Esophagus squamous epithelium (tissue), 5 donors: Measurements from ENCODE around the gene PHKB. TPM values are rescaled to one million over a fixed set of nuclear protein-coding genes. Genes with fewer than 3 reads are reported as not detected.

Experiments used
- DNase-seq: peaks from one replicate; lab custom pipeline; 2025; lab: John Stamatoyannopoulos, UW
- H3K27ac ChIP-seq, 4 donors: fragments of 200-600 bp; sonication (generic); one replicate each; pipeline ENCODE4 v1.5.1; 2016 to 2019; ENCODE audit warnings: mild to moderate bottlenecking in 1 of 4
- H3K27me3 ChIP-seq, 4 donors: fragments of 200-600 bp; sonication (generic); 1 replicate in 3 of 4; 2 replicates in 1 of 4; pipeline versions ENCODE4 v1.5.1 to v1.6.0; 2017 to 2021; ENCODE audit warnings: antibody characterized with exemption in 1 of 4
- H3K36me3 ChIP-seq, 3 donors: fragments of 200-600 bp; sonication (generic); one replicate each; pipeline ENCODE4 v1.5.1; 2016 to 2019
- H3K4me1 ChIP-seq, 3 donors: fragments of 200-600 bp; sonication (generic); one replicate each; pipeline ENCODE4 v1.5.1; 2017 to 2019
- H3K4me3 ChIP-seq, 4 donors: fragments of 200-600 bp; sonication (generic); 1 replicate in 3 of 4; 2 replicates in 1 of 4; pipeline ENCODE4 v1.5.1; 2016 to 2019; ENCODE audit warnings: mild to moderate bottlenecking in 2 of 4, moderate library complexity in 1 of 4
- H3K9me3 ChIP-seq, 3 donors: fragments of 200-600 bp; sonication (generic); one replicate each; pipeline ENCODE4 v1.5.1; 2016 to 2019
- CTCF ChIP-seq, 6 experiments: fragments of 450-650 bp in 4 of 6; fragments of 200-600 bp in 2 of 6; sonication (generic) in 2 of 6; IDR thresholded peaks; one replicate each; pipeline ENCODE4 v1.5.1; 2016 to 2019; ENCODE audit warnings: antibody characterized with exemption in 6 of 6, mild to moderate bottlenecking in 4 of 6, moderate library complexity in 4 of 6
- POLR2A ChIP-seq, 4 donors: fragments of 450-650 bp; IDR thresholded peaks; one replicate each; pipeline ENCODE4 v1.6.1; 2017; ENCODE audit warnings: antibody characterized with exemption in 4 of 4, mild to moderate bottlenecking in 4 of 4, moderate library complexity in 3 of 4
- WGBS, 2 donors: methylation state at CpG; one replicate each; pipeline ENCODE4 v1.1.5; 2018; 5-methylcytosine and 5-hydroxymethylcytosine counted together
- intact Hi-C: fragments of 100-400 bp; cut with DNase I; formaldehyde crosslinking; loops from one replicate; pipeline ENCODE4 v1.15.0; 2022
- total RNA-seq, 4 donors: library from RNA; depleted of rRNA; stranded (reverse); fragments of >200 nt; gene quantifications; one replicate each; pipeline ENCODE4 v1.1.0, GENCODE V29; 2016
- donor health status: DM: yes; HTN: yes; CAD: no.

PHKB gene
- total RNA-seq, 4 donors from 2014 or later = 39.0 to 81.3 (median 53.8) TPM

- Histone ChIP-seq H3K9me3 (no peaks in the 10 kb centered on the region), H3K4me1 (no peaks in the 10 kb centered on the region), H3K27ac (no peak overlapping the region), H3K4me3 (no peak overlapping the region), H3K27me3 (no peaks in the 10 kb centered on the region), H3K36me3 (peaks cover 0 to 73% (median 13%) of the 10 kb centered on the region in 3 donors)
- DNase-seq = no peak
- 79 to 83% methylated on average over 3 of the region's 3 CpGs for WGBS, 2 donors
- TF ChIP-seq CTCF (IDR thresholded peaks at IDR 0.05) (no peak), POLR2A (IDR thresholded peaks at IDR 0.05) (no peak)
- intact Hi-C loops = no loop called here
Observed at GRCh38 chr16:47697826-47698225, 236.7 kb downstream of the PHKB start.

- no peaks in the 10 kb centered on the region for H3K9me3 ChIP-seq
- H3K27me3 ChIP-seq = no peaks in the 10 kb centered on the region
- no peak overlapping the region for H3K4me3 ChIP-seq
- intact Hi-C loops = no loop called here
- TF ChIP-seq CTCF (IDR thresholded peaks at IDR 0.05) = no peak
- TF ChIP-seq POLR2A (IDR thresholded peaks at IDR 0.05) = no peak
- H3K36me3 ChIP-seq = peaks cover 0 to 60% (median 13%) of the 10 kb centered on the region in 3 donors
- WGBS, 2 donors = 68 to 82% methylated on average over 5 of the region's 5 CpGs
- no peaks in the 10 kb centered on the region for H3K4me1 ChIP-seq
- H3K27ac ChIP-seq = no peak overlapping the region
- DNase-seq = no peak
Observed at GRCh38 chr16:47699106-47699505, 238.0 kb downstream of the PHKB start.

- intact Hi-C loops = no loop called here
- no peaks in the 10 kb centered on the region for H3K4me1 ChIP-seq
- H3K4me3 ChIP-seq = no peak overlapping the region
- peaks cover 0 to 41% (median 13%) of the 10 kb centered on the region in 3 donors for H3K36me3 ChIP-seq
- DNase-seq = no peak
- H3K9me3 ChIP-seq = no peaks in the 10 kb centered on the region
- TF ChIP-seq POLR2A (IDR thresholded peaks at IDR 0.05) (no peak), CTCF (IDR thresholded peaks at IDR 0.05) (no peak)
- no peak overlapping the region for H3K27ac ChIP-seq
- no peaks in the 10 kb centered on the region for H3K27me3 ChIP-seq
- WGBS, 2 donors = 73 to 74% methylated on average over 6 of the region's 6 CpGs
Observed at GRCh38 chr16:47700857-47701587, 239.9 kb downstream of the PHKB start.

- Histone ChIP-seq H3K27ac (no peak overlapping the region), H3K9me3 (no peaks in the 10 kb centered on the region), H3K4me3 (no peak overlapping the region), H3K27me3 (no peaks in the 10 kb centered on the region), H3K36me3 (no peaks in the 10 kb centered on the region), H3K4me1 (no peaks in the 10 kb centered on the region)
- no peak for TF ChIP-seq POLR2A (IDR thresholded peaks at IDR 0.05)
- TF ChIP-seq CTCF (IDR thresholded peaks at IDR 0.05) = no peak
- intact Hi-C loops = no loop called here
- WGBS, 2 donors = 72 to 81% methylated on average over 4 of the region's 4 CpGs
- no peak for DNase-seq
Observed at GRCh38 chr16:47705266-47705665, 244.1 kb downstream of the PHKB start.

GRCh38 chr16:47711809-47712208 is 250.7 kb downstream of the PHKB start:
- Histone ChIP-seq H3K9me3 (no peaks in the 10 kb centered on the region), H3K27me3 (no peaks in the 10 kb centered on the region), H3K4me3 (no peak overlapping the region), H3K4me1 (no peaks in the 10 kb centered on the region), H3K27ac (no peak overlapping the region), H3K36me3 (no peaks in the 10 kb centered on the region)
- 93 to 95% methylated on average over 4 of the region's 4 CpGs for WGBS, 2 donors
- intact Hi-C loops = no loop called here
- TF ChIP-seq CTCF (IDR thresholded peaks at IDR 0.05) (no peak), POLR2A (IDR thresholded peaks at IDR 0.05) (no peak)
- DNase-seq = no peak
